HG02588 (cell line): ENCODE measurements around the gene DNM3.

Source experiments
- ATAC-seq: cut with Tn5 transposase; IDR thresholded peaks from one replicate; pipeline ENCODE4 v1.9.1; 2021; ENCODE audit warnings: mild to moderate bottlenecking, moderate library complexity; ENCODE audit not compliant: unreplicated experiment

The DNM3 gene

GRCh38 chr1:172442843-172443565 is 601.7 kb downstream of the DNM3 start:
- ATAC-seq: no peak

GRCh38 chr1:172443666-172444453 is 602.6 kb downstream of the DNM3 start, which contains the start of gene PIGC:
Gene PIGC, minus strand, starts transcription at chr1:172444069. Its CDS starts 1,447 bp downstream, at chr1:172442622.
- peak; percentile 99 for ATAC-seq

DNA sequence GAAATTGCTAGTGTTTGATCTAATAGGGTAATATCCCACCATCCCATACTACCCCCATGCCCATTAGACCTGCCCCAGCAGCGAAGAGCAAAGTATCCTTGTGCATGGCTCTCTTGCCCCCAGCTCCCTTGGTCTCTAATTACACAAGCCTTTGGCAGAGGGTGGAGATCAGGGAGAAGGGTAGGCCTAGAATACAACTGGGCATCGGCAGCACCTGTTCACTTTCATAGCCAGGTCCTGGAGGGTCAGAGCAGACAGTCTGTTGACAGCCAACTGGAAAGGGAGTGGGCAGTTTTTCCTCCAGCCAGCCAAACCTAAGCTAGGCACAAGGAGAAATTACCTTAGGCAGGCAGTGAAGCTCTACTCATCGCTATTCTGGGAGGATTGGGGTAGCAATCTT is 605.2 kb downstream of the DNM3 start:
- no peak for ATAC-seq

DNA sequence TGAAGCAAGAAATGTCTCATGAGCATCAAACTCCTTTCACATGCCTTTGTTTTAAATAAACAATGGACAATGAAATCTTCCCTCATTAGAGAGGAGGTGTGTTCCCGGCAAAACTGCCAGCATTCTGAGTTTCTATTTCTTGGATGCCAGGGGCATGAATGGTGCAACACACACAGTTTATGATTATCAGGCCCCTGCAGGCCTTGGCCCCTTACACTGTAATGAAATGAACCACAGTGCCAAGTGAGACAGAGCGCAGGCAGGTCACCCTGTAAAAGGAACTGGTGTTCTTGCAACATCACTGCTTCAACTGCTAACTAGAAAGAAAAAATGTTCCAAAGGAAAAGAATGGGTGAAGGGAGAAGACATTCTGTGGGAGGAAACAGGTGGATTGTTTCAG is 606.3 kb downstream of the DNM3 start:
- no peak for ATAC-seq

DNA sequence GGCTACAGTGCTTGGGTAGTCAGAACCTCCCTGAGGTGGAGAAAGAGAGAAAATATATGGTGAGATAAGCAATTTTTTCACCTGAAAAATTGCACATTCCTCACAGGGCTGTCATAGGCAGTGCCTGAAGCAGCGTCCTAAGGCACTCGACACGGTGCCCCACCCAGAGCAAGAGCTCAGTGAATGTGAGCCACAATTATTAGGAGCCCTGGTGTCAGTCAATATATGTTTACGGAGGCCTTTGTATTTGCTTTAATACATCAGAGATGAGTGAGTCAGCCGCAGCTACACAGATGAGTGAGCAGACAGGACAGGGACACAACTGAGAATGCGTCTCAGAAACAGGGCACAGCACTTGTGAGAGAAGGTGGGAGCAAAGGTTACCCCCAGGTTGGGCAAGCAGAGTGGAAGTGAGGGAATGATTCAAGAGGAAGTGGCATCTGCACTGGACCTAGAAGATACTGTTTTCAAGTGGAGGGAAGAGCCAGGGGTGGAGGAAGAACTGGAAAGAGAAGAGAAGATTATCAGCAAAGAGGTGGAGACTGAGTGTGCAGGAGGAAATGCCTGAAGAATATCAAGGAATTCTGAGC is 607.8 kb downstream of the DNM3 start:
- ATAC-seq: no peak

DNA sequence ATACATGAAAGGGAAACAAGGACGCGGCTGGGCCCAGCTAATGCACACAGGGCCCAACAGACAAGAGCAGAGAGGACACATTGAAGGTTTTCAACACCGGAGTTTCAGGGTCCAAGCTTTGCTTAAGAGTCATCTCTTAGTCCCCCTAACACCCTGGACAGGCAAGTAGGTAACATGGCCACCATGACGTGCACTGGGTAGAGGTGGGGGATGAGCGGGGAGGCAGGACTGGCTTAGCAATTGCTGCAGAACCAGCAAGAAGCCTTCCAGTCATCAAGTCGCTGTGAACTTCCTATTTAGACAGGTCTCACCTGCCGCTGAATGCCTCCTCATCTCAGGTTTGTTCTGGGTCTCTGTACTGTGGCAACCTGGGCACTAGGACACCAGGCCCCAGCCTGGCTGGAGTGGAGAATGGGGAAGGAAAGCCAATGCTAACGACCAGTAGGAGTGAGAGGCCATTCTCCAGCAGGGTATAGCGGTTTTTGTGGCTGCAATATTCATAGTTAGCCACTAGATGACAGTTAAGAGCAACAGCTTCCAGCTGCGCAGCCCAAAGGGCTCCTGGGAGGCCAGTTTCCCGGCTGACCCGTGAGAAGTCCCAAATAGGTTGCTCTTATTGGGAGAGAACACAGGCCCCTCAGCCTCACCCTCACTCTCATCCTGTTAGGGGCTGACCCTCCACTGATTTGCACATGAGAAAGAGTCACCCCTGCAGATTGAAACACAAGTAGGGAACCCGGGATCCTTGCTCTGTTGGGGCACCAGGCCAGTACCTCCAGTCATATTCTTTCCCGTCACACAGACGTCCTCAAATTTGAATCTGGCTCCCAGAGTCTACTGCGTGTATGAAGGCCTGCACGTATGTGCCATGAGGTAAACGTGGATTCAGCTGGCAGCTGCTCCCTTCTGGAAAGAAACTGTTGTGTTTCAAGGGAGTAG is 608.6 kb downstream of the DNM3 start:
- ATAC-seq: peak; percentile 93

- no peak for ATAC-seq
These were observed 609.2 kb downstream of the DNM3 start for GRCh38 chr1:172450524-172450885.

GRCh38 chr1:172451002-172451443 is 609.7 kb downstream of the DNM3 start:
- ATAC-seq: no peak

DNA sequence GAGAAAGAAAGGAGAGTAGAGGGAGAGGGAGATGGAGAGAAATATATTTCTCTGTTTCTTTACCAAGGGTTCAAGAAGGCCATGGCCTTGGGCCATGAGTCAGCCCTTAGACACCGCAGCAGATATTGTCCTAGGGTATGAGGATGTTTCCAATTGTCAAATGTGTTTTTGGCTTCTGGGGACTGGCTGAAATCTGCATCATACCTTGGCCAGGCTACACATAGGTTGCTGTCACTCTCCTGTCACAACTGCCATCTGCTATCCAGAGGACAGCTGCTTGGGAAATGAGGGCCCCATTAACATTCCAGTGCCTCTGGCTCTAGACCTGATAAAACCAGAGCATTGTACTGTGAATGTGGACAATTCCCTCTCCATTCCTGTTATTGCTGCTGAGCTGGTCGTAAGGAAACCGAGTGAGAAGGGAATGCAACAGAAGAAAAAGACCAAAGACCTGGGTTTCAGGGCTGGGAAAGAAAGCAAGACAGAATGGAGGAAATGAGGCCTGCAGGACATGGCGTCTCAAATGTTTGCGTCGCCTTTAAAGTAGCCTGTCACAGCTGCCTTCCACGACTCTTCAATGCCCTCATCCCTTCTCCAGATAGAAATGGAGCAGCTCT is 611.3 kb downstream of the DNM3 start:
- ATAC-seq: no peak

DNA sequence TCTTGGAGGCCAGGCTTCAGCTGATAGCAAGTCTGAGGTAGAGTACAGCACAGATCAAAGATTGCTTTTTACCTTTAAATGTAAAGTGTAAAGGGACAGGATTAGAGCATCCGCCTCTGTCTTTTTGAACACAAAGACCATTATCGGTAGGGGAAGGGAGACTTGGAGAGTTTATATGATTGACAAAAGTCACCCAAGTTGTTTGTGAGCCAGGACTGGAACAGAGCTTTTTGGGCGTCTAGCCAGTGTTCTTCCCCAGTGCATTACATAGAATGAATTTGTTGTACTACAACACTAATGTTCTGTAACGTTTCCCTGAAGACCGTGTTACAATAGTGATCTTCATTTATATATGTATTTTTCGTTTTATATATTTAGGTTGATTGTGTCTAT is 611.9 kb downstream of the DNM3 start:
- ATAC-seq: no peak

DNA sequence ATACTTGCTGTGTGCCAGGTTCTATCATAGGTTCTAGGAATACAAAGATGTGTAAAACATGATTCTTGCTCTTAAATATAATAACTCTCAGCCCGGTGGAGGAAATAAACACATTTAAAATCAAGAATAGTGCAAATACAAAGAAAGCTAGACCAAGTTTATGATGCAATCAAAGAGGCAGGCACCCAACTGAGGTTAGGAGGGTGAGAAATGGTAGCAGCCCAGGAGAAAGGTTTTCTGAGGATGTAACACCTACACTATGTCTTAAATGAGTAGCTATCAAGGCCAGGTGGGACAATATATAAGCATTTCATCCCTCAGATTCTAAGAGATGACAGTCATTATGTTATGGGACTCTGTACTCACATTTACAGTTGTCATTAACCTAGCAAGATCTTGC is 612.3 kb downstream of the DNM3 start:
- no peak for ATAC-seq

DNA sequence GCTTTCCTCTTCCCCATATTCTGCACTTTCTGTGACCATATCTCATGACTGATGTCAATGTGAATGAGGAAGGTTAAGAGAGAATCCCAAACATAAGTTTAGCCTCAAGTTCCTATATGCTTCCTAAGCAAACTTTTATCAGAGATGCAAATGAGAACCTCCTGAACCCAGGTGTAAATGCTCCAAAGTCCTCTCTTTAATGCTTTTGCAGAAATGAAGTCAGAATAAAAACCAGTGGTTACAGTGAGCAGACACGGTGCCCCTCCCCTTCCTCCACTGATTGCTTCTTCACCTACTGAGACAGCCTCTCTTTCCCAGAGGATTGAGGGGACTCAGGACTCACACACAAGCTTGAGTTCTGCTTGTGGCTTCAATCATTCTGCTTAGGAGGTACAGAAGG is 614.2 kb downstream of the DNM3 start:
- no peak for ATAC-seq

DNA sequence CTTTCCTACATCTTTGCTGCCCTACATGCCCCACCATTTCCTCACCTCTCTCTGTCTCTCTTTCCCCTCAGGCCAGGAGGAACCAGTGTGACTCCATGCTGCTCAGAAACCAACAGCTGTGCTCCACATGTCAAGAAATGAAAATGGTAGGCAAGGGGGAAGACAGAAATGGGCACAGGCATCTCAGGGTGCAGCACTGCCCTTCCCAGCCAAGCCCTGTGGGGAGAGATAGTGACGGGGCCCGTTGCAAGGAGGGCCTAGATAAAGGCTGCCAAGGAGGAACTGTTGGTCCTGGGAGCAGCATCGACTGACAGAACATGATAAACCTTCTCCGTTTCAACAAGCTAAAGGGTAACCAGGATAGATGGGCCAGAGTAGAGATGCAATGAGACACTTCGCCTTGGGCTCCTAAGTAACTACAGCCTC is 615.1 kb downstream of the DNM3 start:
- ATAC-seq: no peak

- ATAC-seq: no peak
These were observed 616.3 kb downstream of the DNM3 start for GRCh38 chr1:172457479-172458130.

- ATAC-seq: no peak
These were observed 618.9 kb downstream of the DNM3 start for GRCh38 chr1:172460177-172460576.

DNA sequence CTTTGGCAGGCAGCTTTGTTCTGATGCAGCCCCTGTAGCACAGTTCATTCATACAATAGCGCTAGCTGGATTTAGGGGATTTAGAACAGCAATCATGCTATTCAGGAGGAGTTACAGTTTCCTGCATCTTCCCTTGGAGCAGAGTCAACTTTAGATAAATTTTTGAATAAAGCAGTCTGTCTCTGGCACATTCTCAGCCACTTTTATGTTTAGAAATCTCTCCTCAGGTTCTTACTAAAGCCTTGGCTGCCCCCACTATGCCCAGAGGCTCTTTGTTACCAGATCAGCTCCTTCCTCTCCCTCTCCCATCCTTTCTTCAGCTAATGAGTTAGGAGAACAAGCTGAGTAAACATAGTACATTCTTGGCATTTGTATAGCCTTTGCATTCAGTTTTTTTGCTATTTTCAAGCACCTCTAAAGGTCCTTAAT is 619.6 kb downstream of the DNM3 start:
- ATAC-seq: no peak
